ENCODE data around the gene AKAIN1. TPM values are rescaled to one million over a fixed set of nuclear protein-coding genes. Genes with fewer than 3 reads are reported as not detected.

The AKAIN1 gene
- total and polyA plus RNA-seq, 2 donors (not counting 1 experiment from before 2014, with no cell fraction given): not detected

GRCh38 chr18:5166606-5167280, 30.3 kb downstream of the AKAIN1 start:
- Histone ChIP-seq H3K79me2 (ENCODE audit: control insufficient read depth, insufficient read depth, low read length) (no peaks in the 10 kb centered on the region), H4K20me1 (ENCODE audit: control insufficient read depth, extremely low read depth, insufficient read depth, low read length) (no peaks in the 10 kb centered on the region), H3K9ac (ENCODE audit: insufficient read depth, low read length) (no peak overlapping the region), H3K4me2 (ENCODE audit: extremely low read depth, insufficient read depth, low read length) (no peak overlapping the region), H3K36me3 (ENCODE audit: control insufficient read depth, insufficient read depth, low read length) (no peaks in the 10 kb centered on the region), H3K27ac (ENCODE audit: insufficient read depth, low read length) (no peak overlapping the region), H3K4me1 (ENCODE audit: control insufficient read depth, extremely low read depth, insufficient read depth, low read length) (no peaks in the 10 kb centered on the region), H2AFZ (ENCODE audit: low read length) (no peak overlapping the region), H3K4me3 (replicated peaks in 1 of 4; ENCODE audit: control extremely low read depth in 1 of 4, insufficient read depth in 1 of 4, low read depth in 3 of 4, low read length in 4 of 4) (no peak overlapping the region), H3K27me3 (ENCODE audit: control insufficient read depth, insufficient read depth, low read length) (no peaks in the 10 kb centered on the region), H3K9me3 (ENCODE audit: control insufficient read depth, insufficient read depth, low read depth, low read length) (no peaks in the 10 kb centered on the region)
- DNase-seq (ENCODE audit: low read depth in 2 of 2): no peak
- TF ChIP-seq CTCF (conservative IDR thresholded peaks at IDR 0.05 in 1 of 2, IDR thresholded peaks at IDR 0.05 in 1 of 2; ENCODE audit: low read depth in 1 of 2, low read length in 2 of 2) (no peak), EZH2 (IDR thresholded peaks at IDR 0.05; ENCODE audit: low read length, missing control alignments) (no peak)

GRCh38 chr18:5164903-5165302, 32.2 kb downstream of the AKAIN1 start:
- no peak overlapping the region for H3K9ac ChIP-seq (ENCODE audit: insufficient read depth, low read length)
- H4K20me1 ChIP-seq (ENCODE audit: control insufficient read depth, extremely low read depth, insufficient read depth, low read length): no peaks in the 10 kb centered on the region
- DNase-seq (ENCODE audit: low read depth in 2 of 2): no peak
- no peak overlapping the region for H3K4me3 ChIP-seq (replicated peaks in 1 of 4; ENCODE audit: control extremely low read depth in 1 of 4, insufficient read depth in 1 of 4, low read depth in 3 of 4, low read length in 4 of 4)
- no peak for TF ChIP-seq CTCF (conservative IDR thresholded peaks at IDR 0.05 in 1 of 2, IDR thresholded peaks at IDR 0.05 in 1 of 2; ENCODE audit: low read depth in 1 of 2, low read length in 2 of 2)
- TF ChIP-seq EZH2 (IDR thresholded peaks at IDR 0.05; ENCODE audit: low read length, missing control alignments): no peak
- no peak overlapping the region for H3K4me2 ChIP-seq (ENCODE audit: extremely low read depth, insufficient read depth, low read length)
- no peaks in the 10 kb centered on the region for H3K79me2 ChIP-seq (ENCODE audit: control insufficient read depth, insufficient read depth, low read length)
- H3K4me1 ChIP-seq (ENCODE audit: control insufficient read depth, extremely low read depth, insufficient read depth, low read length): no peaks in the 10 kb centered on the region
- H3K9me3 ChIP-seq (ENCODE audit: control insufficient read depth, insufficient read depth, low read depth, low read length): no peaks in the 10 kb centered on the region
- no peaks in the 10 kb centered on the region for H3K27me3 ChIP-seq (ENCODE audit: control insufficient read depth, insufficient read depth, low read length)
- H2AFZ ChIP-seq (ENCODE audit: low read length): no peak overlapping the region
- no peak overlapping the region for H3K27ac ChIP-seq (ENCODE audit: insufficient read depth, low read length)
- no peaks in the 10 kb centered on the region for H3K36me3 ChIP-seq (ENCODE audit: control insufficient read depth, insufficient read depth, low read length)

- Histone ChIP-seq H2AFZ (ENCODE audit: low read length) (no peak overlapping the region), H3K9ac (ENCODE audit: insufficient read depth, low read length) (no peak overlapping the region), H3K9me3 (ENCODE audit: control insufficient read depth, insufficient read depth, low read depth, low read length) (no peaks in the 10 kb centered on the region), H3K27ac (ENCODE audit: insufficient read depth, low read length) (no peak overlapping the region), H3K4me1 (ENCODE audit: control insufficient read depth, extremely low read depth, insufficient read depth, low read length) (no peaks in the 10 kb centered on the region), H3K4me3 (replicated peaks in 1 of 4; ENCODE audit: control extremely low read depth in 1 of 4, insufficient read depth in 1 of 4, low read depth in 3 of 4, low read length in 4 of 4) (no peak overlapping the region), H3K36me3 (ENCODE audit: control insufficient read depth, insufficient read depth, low read length) (no peaks in the 10 kb centered on the region), H4K20me1 (ENCODE audit: control insufficient read depth, extremely low read depth, insufficient read depth, low read length) (no peaks in the 10 kb centered on the region), H3K4me2 (ENCODE audit: extremely low read depth, insufficient read depth, low read length) (no peak overlapping the region), H3K79me2 (ENCODE audit: control insufficient read depth, insufficient read depth, low read length) (no peaks in the 10 kb centered on the region), H3K27me3 (ENCODE audit: control insufficient read depth, insufficient read depth, low read length) (no peaks in the 10 kb centered on the region)
- no peak for DNase-seq (ENCODE audit: low read depth in 2 of 2)
- TF ChIP-seq EZH2 (IDR thresholded peaks at IDR 0.05; ENCODE audit: low read length, missing control alignments) (no peak), CTCF (conservative IDR thresholded peaks at IDR 0.05 in 1 of 2, IDR thresholded peaks at IDR 0.05 in 1 of 2; ENCODE audit: low read depth in 1 of 2, low read length in 2 of 2) (no peak)
These were observed 34.9 kb downstream of the AKAIN1 start for GRCh38 chr18:5162111-5162510.

All from fibroblast of lung (primary cell).